Measurements from ENCODE around the gene OR2V1. TPM values are rescaled to one million over a fixed set of nuclear protein-coding genes. Genes with fewer than 3 reads are reported as not detected.

Gene OR2V1
- total RNA-seq, 1 experiment from 2014 or later, result not detected

GRCh38 chr5:181145133-181145532 lies 14.2 kb upstream of the OR2V1 start:
- no peaks in the 10 kb centered on the region for H3K36me3 Mint-ChIP-seq (ENCODE audit: insufficient read depth, unreplicated experiment)
- no peak overlapping the region for H3K4me3 Mint-ChIP-seq (ENCODE audit: unreplicated experiment)
- peaks cover 17% of the 10 kb centered on the region for H3K4me1 Mint-ChIP-seq (ENCODE audit: insufficient read depth, unreplicated experiment)
- no peak for DNase-seq (ENCODE audit: unreplicated experiment)
- no peaks in the 10 kb centered on the region for H3K9me3 Mint-ChIP-seq (ENCODE audit: unreplicated experiment)
- no peak overlapping the region for H3K27ac Mint-ChIP-seq (ENCODE audit: low read depth, unreplicated experiment)
- intact Hi-C loops (cut with micrococcal nuclease), result no loop called here
- H3K27me3 Mint-ChIP-seq (ENCODE audit: insufficient read depth, unreplicated experiment), result peaks cover 60% of the 10 kb centered on the region
- CTCF ChIA-PET, result no interaction called here
- POLR2A ChIA-PET, result interaction anchor here (1.0 kb wide), 1 partner anchor 282 kb away, joined by 3 read pairs; no protein-coding TSS in a partner anchor
- no peak for TF ChIP-seq CTCF (IDR thresholded peaks at IDR 0.05; ENCODE audit: unreplicated experiment)
- no TSS peak for BruUV-seq (replicated peaks)

GRCh38 chr5:181142054-181142453 lies 11.1 kb upstream of the OR2V1 start:
- Mint-ChIP-seq H3K4me3 (ENCODE audit: unreplicated experiment) (no peak overlapping the region), H3K27ac (ENCODE audit: low read depth, unreplicated experiment) (no peak overlapping the region), H3K4me1 (ENCODE audit: insufficient read depth, unreplicated experiment) (no peaks in the 10 kb centered on the region), H3K36me3 (ENCODE audit: insufficient read depth, unreplicated experiment) (no peaks in the 10 kb centered on the region), H3K9me3 (ENCODE audit: unreplicated experiment) (no peaks in the 10 kb centered on the region), H3K27me3 (ENCODE audit: insufficient read depth, unreplicated experiment) (peaks cover 45% of the 10 kb centered on the region)
- TF ChIP-seq CTCF (IDR thresholded peaks at IDR 0.05; ENCODE audit: unreplicated experiment), result no peak
- no TSS peak for BruUV-seq (replicated peaks)
- ChIA-PET POLR2A (no interaction called here), CTCF (interaction anchor here (1.2 to 2.1 kb wide), 2 partner anchors 10 to 16 kb away, joined by 3 to 4 read pairs; no protein-coding TSS in a partner anchor)
- no peak for DNase-seq (ENCODE audit: unreplicated experiment)
- intact Hi-C loops (cut with micrococcal nuclease), result no loop called here

- BruUV-seq (replicated peaks), result no TSS peak
- no peaks in the 10 kb centered on the region for H3K9me3 Mint-ChIP-seq (ENCODE audit: unreplicated experiment)
- POLR2A ChIA-PET, result interaction anchor here (1.1 kb wide), 1 partner anchor 10 kb away, joined by 3 read pairs; no protein-coding TSS in a partner anchor
These were observed 9.8 kb upstream of the OR2V1 start for GRCh38 chr5:181140766-181141165.

GRCh38 chr5:181138258-181138657 lies 7.3 kb upstream of the OR2V1 start:
- Mint-ChIP-seq H3K4me3 (ENCODE audit: unreplicated experiment) (no peak overlapping the region), H3K36me3 (ENCODE audit: insufficient read depth, unreplicated experiment) (peaks cover 7% of the 10 kb centered on the region), H3K27ac (ENCODE audit: low read depth, unreplicated experiment) (no peak overlapping the region), H3K9me3 (ENCODE audit: unreplicated experiment) (peaks cover 8% of the 10 kb centered on the region), H3K4me1 (ENCODE audit: insufficient read depth, unreplicated experiment) (peaks cover 21% of the 10 kb centered on the region), H3K27me3 (ENCODE audit: insufficient read depth, unreplicated experiment) (peaks cover 26% of the 10 kb centered on the region)
- BruUV-seq (replicated peaks), result no TSS peak
- CTCF ChIA-PET, result interaction anchor here (0.6 to 0.7 kb wide), 3 partner anchors 27 to 269 kb away, joined by 3 read pairs; no protein-coding TSS in a partner anchor
- intact Hi-C loops (cut with micrococcal nuclease), result no loop called here
- TF ChIP-seq CTCF (IDR thresholded peaks at IDR 0.05; ENCODE audit: unreplicated experiment), result no peak
- POLR2A ChIA-PET, result interaction anchor here (0.6 to 1.5 kb wide), 3 partner anchors 12 to 180 kb away, joined by 3 to 5 read pairs (median 4); no protein-coding TSS in a partner anchor
- DNase-seq (ENCODE audit: unreplicated experiment), result peak; percentile 13

More at GRCh38 chr5:181140766-181141165, 9.8 kb upstream of the OR2V1 start:
- H3K27ac Mint-ChIP-seq (ENCODE audit: low read depth, unreplicated experiment), result no peak overlapping the region
- CTCF ChIA-PET, result interaction anchor here (0.6 to 1.0 kb wide), 3 partner anchors 19 to 50 kb away, joined by 3 read pairs; no protein-coding TSS in a partner anchor
- peaks cover 35% of the 10 kb centered on the region for H3K27me3 Mint-ChIP-seq (ENCODE audit: insufficient read depth, unreplicated experiment)
- no peak overlapping the region for H3K4me3 Mint-ChIP-seq (ENCODE audit: unreplicated experiment)
- DNase-seq (ENCODE audit: unreplicated experiment), result no peak
- TF ChIP-seq CTCF (IDR thresholded peaks at IDR 0.05; ENCODE audit: unreplicated experiment), result no peak
- intact Hi-C loops (cut with micrococcal nuclease), result no loop called here
- no peaks in the 10 kb centered on the region for H3K4me1 Mint-ChIP-seq (ENCODE audit: insufficient read depth, unreplicated experiment)
- no peaks in the 10 kb centered on the region for H3K36me3 Mint-ChIP-seq (ENCODE audit: insufficient read depth, unreplicated experiment)

All from MCF 10A (cell line).